ENCODE data around the gene SRC. TPM values are rescaled to one million over a fixed set of nuclear protein-coding genes. Genes with fewer than 3 reads are reported as not detected.

Gene SRC
- total RNA-seq, 1 donor from 2014 or later: 16.8 TPM

GRCh38 chr20:37430044-37430443 is 84.1 kb downstream of the SRC start:
- DNase-seq: no peak

DNA sequence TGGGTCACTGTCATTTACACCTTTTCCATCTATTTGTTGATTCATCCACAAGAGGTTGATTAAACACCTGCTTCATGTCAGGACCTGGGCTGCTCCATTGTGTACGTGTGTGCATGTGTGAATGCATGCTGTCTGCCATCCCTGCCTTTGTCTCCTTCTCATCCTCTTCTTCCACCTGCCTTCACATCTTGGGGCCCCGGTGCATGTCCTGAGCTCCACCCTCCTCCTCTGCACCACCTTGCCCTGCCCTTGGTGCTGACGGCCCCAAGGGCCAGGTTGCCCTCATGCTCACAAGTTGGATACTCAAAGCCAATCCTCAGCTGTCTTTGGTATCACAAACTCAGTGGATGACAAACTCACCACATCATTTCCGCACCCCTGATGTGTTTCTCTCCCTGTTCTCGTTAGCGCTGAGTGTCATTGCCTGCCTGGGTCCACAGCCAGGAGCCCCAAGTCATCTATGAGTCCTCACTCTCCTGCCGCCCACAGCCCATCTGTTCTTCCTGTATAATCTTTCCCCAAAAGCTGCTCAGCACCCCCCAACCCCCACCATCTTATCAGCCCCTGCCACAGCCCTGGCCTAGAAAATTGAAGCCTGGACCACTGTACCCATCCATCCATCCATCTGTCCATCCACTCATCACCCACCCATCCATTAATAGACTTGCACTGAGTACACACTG is 85.0 kb downstream of the SRC start:
- DNase-seq: no peak

- DNase-seq: no peak
Observed at GRCh38 chr20:37431786-37432185, 85.8 kb downstream of the SRC start.

- DNase-seq: no peak
Observed at GRCh38 chr20:37432606-37433005, 86.7 kb downstream of the SRC start.

- no peak for DNase-seq
Observed at GRCh38 chr20:37435607-37436006, 89.7 kb downstream of the SRC start.

GRCh38 chr20:37436527-37437186 is 90.7 kb downstream of the SRC start:
- no peak for DNase-seq

GRCh38 chr20:37437676-37438075 is 91.7 kb downstream of the SRC start:
- DNase-seq: no peak

DNA sequence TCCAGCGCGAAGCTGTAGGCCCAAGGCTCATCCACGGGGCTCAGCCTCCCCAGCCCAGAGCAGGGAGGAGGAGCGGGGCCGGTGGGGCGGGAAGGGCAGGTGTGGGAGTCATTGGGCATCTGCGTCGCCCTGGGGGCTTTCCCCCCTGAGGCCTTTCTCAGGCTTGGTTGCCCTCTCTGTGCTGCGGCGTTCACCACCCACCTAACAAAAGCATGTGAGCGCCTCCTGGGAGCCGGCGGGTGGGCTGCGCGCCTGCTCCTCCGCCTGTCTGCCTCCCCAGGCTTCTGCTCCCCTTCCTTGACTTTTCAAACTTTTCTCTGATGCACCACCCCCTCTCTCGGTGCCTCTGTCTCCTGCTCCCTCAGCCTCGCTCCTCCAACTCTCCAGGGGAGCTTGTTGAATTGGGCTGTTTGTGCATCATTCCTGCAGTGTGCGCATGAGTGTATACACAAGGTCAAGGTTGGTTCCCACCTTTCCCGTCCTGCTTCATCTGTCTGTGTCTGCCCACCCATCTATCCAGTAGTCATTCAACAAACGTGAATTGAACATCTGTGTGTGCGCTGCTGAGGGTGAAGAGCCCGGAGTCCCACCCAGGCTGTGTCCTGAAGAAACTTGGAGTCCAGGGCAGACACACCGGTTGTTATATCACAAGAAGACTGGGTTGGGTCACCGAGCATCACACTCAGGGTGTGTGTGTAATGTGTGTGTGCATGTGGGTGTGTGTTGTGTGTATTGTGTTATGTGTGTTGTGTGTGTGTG is 92.7 kb downstream of the SRC start:
- no peak for DNase-seq

DNA sequence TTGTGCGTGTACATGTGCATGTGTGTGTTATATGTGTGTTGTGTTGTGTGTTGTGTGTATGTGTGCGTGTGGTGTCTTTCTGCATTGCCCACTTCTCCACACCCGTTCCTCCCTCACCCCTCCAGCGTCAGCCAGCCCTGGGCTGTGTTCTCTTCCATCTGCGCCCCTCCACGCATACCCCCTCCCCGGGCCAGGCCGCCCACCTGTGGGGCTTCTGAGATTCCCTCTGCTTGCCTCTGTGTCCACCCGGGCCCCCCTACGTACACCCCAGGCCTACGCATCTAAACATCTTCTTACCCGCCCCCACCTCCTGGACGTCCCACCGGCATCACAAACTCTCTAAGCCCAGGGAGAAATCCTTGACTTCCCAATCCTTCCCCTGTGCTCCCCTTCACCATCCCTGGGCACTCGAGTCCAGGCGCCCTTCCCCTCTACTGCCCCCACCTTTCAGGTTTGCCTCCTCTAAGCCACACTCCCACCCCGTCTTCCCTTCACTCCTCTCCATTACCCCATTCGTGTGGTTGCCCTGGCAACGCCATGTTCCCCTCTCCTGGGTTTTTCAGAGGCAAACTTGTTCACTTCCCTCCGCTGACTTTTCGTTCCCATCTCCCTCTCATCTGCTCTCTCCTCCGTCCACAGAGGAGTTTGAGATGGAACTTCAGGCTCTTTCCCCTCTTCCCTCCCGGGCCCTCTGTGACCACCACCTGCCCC is 93.4 kb downstream of the SRC start:
- no peak for DNase-seq

GRCh38 chr20:37441023-37441422 is 95.1 kb downstream of the SRC start:
- no peak for DNase-seq

GRCh38 chr20:37442547-37442946 is 96.6 kb downstream of the SRC start:
- DNase-seq: no peak

GRCh38 chr20:37442986-37443385 is 97.0 kb downstream of the SRC start:
- DNase-seq: no peak

DNA sequence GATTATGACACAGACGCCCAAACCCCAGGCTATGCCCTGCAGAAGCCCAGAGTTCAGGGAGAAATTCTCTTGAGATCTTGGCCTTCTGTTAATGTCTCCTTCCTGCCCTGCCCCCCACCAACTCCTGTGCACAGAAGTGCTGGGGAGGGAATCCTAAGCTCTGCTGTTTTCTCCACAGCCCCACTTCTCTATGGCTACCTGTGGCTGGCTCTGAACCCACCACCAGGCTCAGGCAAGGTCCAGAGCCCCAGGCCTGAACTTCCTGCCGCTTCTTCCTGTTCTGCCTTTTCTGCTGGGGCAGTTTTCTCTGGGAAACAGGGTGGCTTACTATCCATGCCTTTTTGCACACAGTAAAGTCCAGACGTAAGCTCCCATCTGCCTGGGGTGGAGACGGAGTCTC is 97.7 kb downstream of the SRC start:
- DNase-seq: no peak

DNA sequence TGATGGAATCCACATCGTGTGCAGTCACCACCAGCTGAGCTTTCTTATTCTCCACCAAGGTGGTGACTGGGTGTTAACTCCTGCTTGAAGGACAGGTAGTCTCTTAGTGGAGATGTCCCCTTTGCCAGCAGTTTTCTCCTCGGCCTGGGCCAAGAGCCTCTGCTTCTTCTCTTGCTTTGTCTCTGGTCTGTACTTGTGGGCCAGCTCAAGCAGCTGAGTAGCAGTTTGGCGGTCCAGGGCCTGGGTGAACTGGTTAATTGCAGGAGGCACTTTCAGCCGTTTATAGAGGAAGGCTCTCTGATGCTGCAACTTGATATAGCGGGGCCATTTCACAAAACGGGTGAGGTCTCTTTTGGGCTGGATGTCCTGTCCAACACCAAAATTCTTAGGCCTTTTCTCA is 99.1 kb downstream of the SRC start:
- DNase-seq: no peak

- DNase-seq: no peak
Observed at GRCh38 chr20:37446286-37447032, 100.5 kb downstream of the SRC start.

GRCh38 chr20:37447688-37448087 is 101.7 kb downstream of the SRC start:
- DNase-seq: no peak

GRCh38 chr20:37449276-37449675 is 103.3 kb downstream of the SRC start:
- no peak for DNase-seq

DNA sequence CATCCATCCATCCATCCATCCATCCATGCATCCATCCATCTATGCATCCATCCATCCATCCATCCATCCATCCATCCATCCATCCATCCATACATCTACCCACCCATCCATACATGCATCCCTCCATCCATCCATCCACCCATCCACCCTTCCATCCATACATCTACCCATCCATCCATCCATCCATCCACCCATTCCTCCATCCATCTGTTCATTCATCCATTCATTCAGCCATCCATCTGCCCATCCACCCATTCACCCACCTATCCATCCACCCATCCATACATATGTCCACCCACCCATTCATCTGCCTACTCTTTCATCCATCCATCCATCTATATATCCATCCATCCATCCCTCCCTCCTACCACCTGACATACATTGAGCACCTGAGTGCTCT is 104.4 kb downstream of the SRC start:
- DNase-seq: no peak

DNA sequence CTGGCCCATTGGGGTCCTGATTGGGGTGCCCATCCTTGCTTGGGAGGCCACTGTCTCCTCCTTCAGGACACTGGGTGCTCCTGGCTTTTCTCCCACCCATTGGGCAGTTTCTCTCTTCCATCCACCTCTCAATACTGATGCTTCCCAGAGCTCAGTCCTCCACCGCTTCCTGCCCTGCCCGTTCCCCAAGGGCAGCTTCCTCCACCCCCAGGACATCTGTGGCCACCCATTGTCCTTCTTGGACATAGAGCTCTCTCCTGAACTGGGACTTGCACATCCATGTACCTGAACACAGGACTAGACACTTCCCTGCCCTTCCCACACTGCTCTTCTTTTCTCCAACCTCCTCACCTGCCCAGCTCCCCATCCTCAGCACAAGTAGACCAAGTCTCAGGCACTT is 105.7 kb downstream of the SRC start:
- no peak for DNase-seq

GRCh38 chr20:37452236-37452635 is 106.3 kb downstream of the SRC start:
- no peak for DNase-seq

DNA sequence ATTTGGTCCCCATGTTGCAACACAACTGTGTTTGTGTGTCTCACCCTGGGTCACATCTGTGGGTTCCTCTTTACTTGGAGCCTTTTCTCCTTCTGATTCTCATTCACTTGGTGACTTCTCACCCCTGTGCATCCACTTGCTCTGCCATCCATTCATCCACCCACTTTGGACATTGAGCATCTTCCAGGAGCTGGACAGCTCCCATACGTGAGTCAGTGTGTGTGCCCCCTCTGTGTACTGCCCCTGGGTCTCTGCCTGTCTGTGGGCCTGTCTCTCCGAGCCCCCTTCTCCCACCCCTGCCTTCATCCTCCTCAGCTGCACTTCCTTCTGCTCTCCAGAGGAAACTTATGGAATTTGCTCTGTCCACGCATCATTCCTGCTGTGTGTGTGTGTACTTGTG is 107.3 kb downstream of the SRC start:
- no peak for DNase-seq

GRCh38 chr20:37453836-37454235 is 107.9 kb downstream of the SRC start:
- no peak for DNase-seq
